Measurements from ENCODE around the gene ADIRF.

Gene ADIRF

GRCh38 chr10:86954681-86955500, 13.4 kb upstream of the ADIRF start:
- no peak for TF ChIP-seq CTCF (conservative IDR thresholded peaks at IDR 0.05; ENCODE audit: low read depth, low read length)
- DNase-seq (ENCODE audit: low read depth): no peak
- no peak overlapping the region for H3K4me3 ChIP-seq (ENCODE audit: low read depth, low read length)

GRCh38 chr10:86955501-86956194, 12.6 kb upstream of the ADIRF start:
- no peak for DNase-seq (ENCODE audit: low read depth)
- H3K4me3 ChIP-seq (ENCODE audit: low read depth, low read length): no peak overlapping the region
- TF ChIP-seq CTCF (conservative IDR thresholded peaks at IDR 0.05; ENCODE audit: low read depth, low read length): no peak

GRCh38 chr10:86956195-86956847, 12.0 kb upstream of the ADIRF start:
- no peak for TF ChIP-seq CTCF (conservative IDR thresholded peaks at IDR 0.05; ENCODE audit: low read depth, low read length)
- no peak for DNase-seq (ENCODE audit: low read depth)
- no peak overlapping the region for H3K4me3 ChIP-seq (ENCODE audit: low read depth, low read length)

GRCh38 chr10:86956848-86957448, 11.3 kb upstream of the ADIRF start:
- TF ChIP-seq CTCF (conservative IDR thresholded peaks at IDR 0.05; ENCODE audit: low read depth, low read length): no peak
- no peak for DNase-seq (ENCODE audit: low read depth)
- no peak overlapping the region for H3K4me3 ChIP-seq (ENCODE audit: low read depth, low read length)

- H3K4me3 ChIP-seq (ENCODE audit: low read depth, low read length): no peak within 1 kb of the TSS
These were observed 10.7 kb upstream of the ADIRF start, which contains the start of gene MMRN2 for GRCh38 chr10:86957471-86958115. TSS of gene MMRN2 (minus strand) at chr10:86957615. CDS start at chr10:86957541, 74 bp downstream.

More at GRCh38 chr10:86957471-86958115, 10.7 kb upstream of the ADIRF start, which contains the start of gene MMRN2:
- no peak for TF ChIP-seq CTCF (conservative IDR thresholded peaks at IDR 0.05; ENCODE audit: low read depth, low read length)
- no peak for DNase-seq (ENCODE audit: low read depth)
